Measurements from ENCODE around the gene POM121. TPM values are rescaled to one million over a fixed set of nuclear protein-coding genes. Genes with fewer than 3 reads are reported as not detected.
"Not testable (repeated sequence)": the region's sequence is repeated elsewhere in the genome, so short reads cannot be mapped to it uniquely, and the experiment has no call there.

Gene POM121
- polyA plus RNA-seq, 1 donor (not counting 4 experiments of a cell fraction or from before 2014, with no cell fraction given) = 4.0 TPM

- H3K36me3 ChIP-seq (ENCODE audit: control insufficient read depth in 2 of 2, extremely low read depth in 1 of 2, insufficient read depth in 2 of 2, low read length in 2 of 2); H4K20me1 ChIP-seq (ENCODE audit: control insufficient read depth, extremely low read depth, insufficient read depth, low read length); H3K4me2 ChIP-seq (ENCODE audit: control insufficient read depth, extremely low read depth, insufficient read depth, low read depth, low read length); H3K4me3 ChIP-seq (ENCODE audit: control insufficient read depth in 2 of 3, extremely low read depth in 1 of 3, insufficient read depth in 2 of 3, low read depth in 1 of 3, low read length in 3 of 3); H3K27me3 ChIP-seq (ENCODE audit: control insufficient read depth, extremely low read depth, insufficient read depth, low read length); dilution Hi-C loops (cut with MboI; ENCODE audit: extremely low pct_ligation_motif_present, low sequenced_read_pairs); H3K79me2 ChIP-seq (ENCODE audit: control insufficient read depth, insufficient read depth, low read length); DNase-seq (ENCODE audit: low read depth, low spot score); H3K9me1 ChIP-seq (ENCODE audit: control insufficient read depth, extremely low read depth, insufficient read depth, low read length); FAIRE-seq; H3K9ac ChIP-seq (ENCODE audit: control insufficient read depth, extremely low read depth, insufficient read depth, low read length); H3K9me3 ChIP-seq (ENCODE audit: control insufficient read depth, low read depth, low read length); H3K27ac ChIP-seq (ENCODE audit: control insufficient read depth, insufficient read depth, low read length); H2AFZ ChIP-seq (ENCODE audit: control insufficient read depth, low read length); H3K4me1 ChIP-seq (ENCODE audit: control insufficient read depth, extremely low read depth, insufficient read depth, low read length): not testable (repeated sequence)
These were observed 51.5 kb downstream of the POM121 start for GRCh38 chr7:72976434-72976833.

- H3K4me1 ChIP-seq (ENCODE audit: control insufficient read depth, extremely low read depth, insufficient read depth, low read length); FAIRE-seq; H4K20me1 ChIP-seq (ENCODE audit: control insufficient read depth, extremely low read depth, insufficient read depth, low read length); H3K4me3 ChIP-seq (ENCODE audit: control insufficient read depth in 2 of 3, extremely low read depth in 1 of 3, insufficient read depth in 2 of 3, low read depth in 1 of 3, low read length in 3 of 3); H3K9ac ChIP-seq (ENCODE audit: control insufficient read depth, extremely low read depth, insufficient read depth, low read length); H3K36me3 ChIP-seq (ENCODE audit: control insufficient read depth in 2 of 2, extremely low read depth in 1 of 2, insufficient read depth in 2 of 2, low read length in 2 of 2); H3K27me3 ChIP-seq (ENCODE audit: control insufficient read depth, extremely low read depth, insufficient read depth, low read length); DNase-seq (ENCODE audit: low read depth, low spot score); dilution Hi-C loops (cut with MboI; ENCODE audit: extremely low pct_ligation_motif_present, low sequenced_read_pairs); H2AFZ ChIP-seq (ENCODE audit: control insufficient read depth, low read length); H3K9me3 ChIP-seq (ENCODE audit: control insufficient read depth, low read depth, low read length); H3K79me2 ChIP-seq (ENCODE audit: control insufficient read depth, insufficient read depth, low read length); H3K9me1 ChIP-seq (ENCODE audit: control insufficient read depth, extremely low read depth, insufficient read depth, low read length); H3K4me2 ChIP-seq (ENCODE audit: control insufficient read depth, extremely low read depth, insufficient read depth, low read depth, low read length); H3K27ac ChIP-seq (ENCODE audit: control insufficient read depth, insufficient read depth, low read length): not testable (repeated sequence)
These were observed 55.5 kb downstream of the POM121 start for GRCh38 chr7:72980382-72980781.

GRCh38 chr7:72982084-72982483, 57.2 kb downstream of the POM121 start:
- DNase-seq (ENCODE audit: low read depth, low spot score); H3K36me3 ChIP-seq (ENCODE audit: control insufficient read depth in 2 of 2, extremely low read depth in 1 of 2, insufficient read depth in 2 of 2, low read length in 2 of 2); H3K79me2 ChIP-seq (ENCODE audit: control insufficient read depth, insufficient read depth, low read length); dilution Hi-C loops (cut with MboI; ENCODE audit: extremely low pct_ligation_motif_present, low sequenced_read_pairs); H3K4me1 ChIP-seq (ENCODE audit: control insufficient read depth, extremely low read depth, insufficient read depth, low read length); H3K9me1 ChIP-seq (ENCODE audit: control insufficient read depth, extremely low read depth, insufficient read depth, low read length); H3K9ac ChIP-seq (ENCODE audit: control insufficient read depth, extremely low read depth, insufficient read depth, low read length); FAIRE-seq; H2AFZ ChIP-seq (ENCODE audit: control insufficient read depth, low read length); H3K27me3 ChIP-seq (ENCODE audit: control insufficient read depth, extremely low read depth, insufficient read depth, low read length); H3K4me3 ChIP-seq (ENCODE audit: control insufficient read depth in 2 of 3, extremely low read depth in 1 of 3, insufficient read depth in 2 of 3, low read depth in 1 of 3, low read length in 3 of 3); H3K9me3 ChIP-seq (ENCODE audit: control insufficient read depth, low read depth, low read length); H3K27ac ChIP-seq (ENCODE audit: control insufficient read depth, insufficient read depth, low read length); H3K4me2 ChIP-seq (ENCODE audit: control insufficient read depth, extremely low read depth, insufficient read depth, low read depth, low read length); H4K20me1 ChIP-seq (ENCODE audit: control insufficient read depth, extremely low read depth, insufficient read depth, low read length): not testable (repeated sequence)

DNA sequence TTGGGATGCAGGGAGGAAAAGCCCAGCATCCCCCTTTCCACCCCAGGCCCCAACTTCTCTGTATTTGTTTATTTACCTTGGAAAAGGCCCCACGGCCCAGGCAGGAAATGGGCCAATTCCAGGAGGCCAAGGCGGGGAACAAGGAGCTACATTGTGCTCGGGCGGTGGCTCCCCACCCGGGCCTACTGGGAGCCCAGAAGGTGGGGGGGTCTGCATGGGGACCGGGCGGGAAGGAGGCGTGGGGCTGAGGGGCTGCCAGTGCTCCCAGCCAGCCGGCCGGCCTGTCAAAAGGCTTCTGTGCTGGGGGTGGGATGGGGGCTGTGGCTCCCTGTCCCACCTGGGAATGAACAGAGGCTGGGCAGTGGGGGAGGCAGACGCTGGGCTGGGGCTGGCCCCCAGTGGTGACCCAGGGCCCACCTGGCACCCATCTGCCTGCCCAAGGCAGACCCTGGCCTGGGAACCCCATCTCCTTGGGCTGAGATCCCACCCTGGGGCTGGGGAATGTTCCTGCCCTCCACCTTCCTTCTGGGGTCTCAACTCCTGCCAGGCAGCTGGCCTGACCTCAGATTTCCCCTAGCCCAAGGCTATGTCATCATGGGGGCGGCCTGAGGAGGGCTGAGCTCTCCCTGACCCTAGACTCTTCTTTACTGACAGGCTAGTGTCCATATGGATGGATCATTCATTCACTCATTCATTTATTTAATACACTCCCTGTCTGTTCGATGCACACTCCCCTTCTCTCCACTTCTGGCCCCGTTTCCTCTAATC, 65.4 kb downstream of the POM121 start:
- H2AFZ ChIP-seq (ENCODE audit: control insufficient read depth, low read length); H3K27me3 ChIP-seq (ENCODE audit: control insufficient read depth, extremely low read depth, insufficient read depth, low read length); H3K27ac ChIP-seq (ENCODE audit: control insufficient read depth, insufficient read depth, low read length); FAIRE-seq; dilution Hi-C loops (cut with MboI; ENCODE audit: extremely low pct_ligation_motif_present, low sequenced_read_pairs); H4K20me1 ChIP-seq (ENCODE audit: control insufficient read depth, extremely low read depth, insufficient read depth, low read length); H3K4me2 ChIP-seq (ENCODE audit: control insufficient read depth, extremely low read depth, insufficient read depth, low read depth, low read length); H3K9ac ChIP-seq (ENCODE audit: control insufficient read depth, extremely low read depth, insufficient read depth, low read length); H3K9me1 ChIP-seq (ENCODE audit: control insufficient read depth, extremely low read depth, insufficient read depth, low read length); H3K4me1 ChIP-seq (ENCODE audit: control insufficient read depth, extremely low read depth, insufficient read depth, low read length); DNase-seq (ENCODE audit: low read depth, low spot score); H3K79me2 ChIP-seq (ENCODE audit: control insufficient read depth, insufficient read depth, low read length); H3K4me3 ChIP-seq (ENCODE audit: control insufficient read depth in 2 of 3, extremely low read depth in 1 of 3, insufficient read depth in 2 of 3, low read depth in 1 of 3, low read length in 3 of 3); H3K9me3 ChIP-seq (ENCODE audit: control insufficient read depth, low read depth, low read length); H3K36me3 ChIP-seq (ENCODE audit: control insufficient read depth in 2 of 2, extremely low read depth in 1 of 2, insufficient read depth in 2 of 2, low read length in 2 of 2): not testable (repeated sequence)

DNA sequence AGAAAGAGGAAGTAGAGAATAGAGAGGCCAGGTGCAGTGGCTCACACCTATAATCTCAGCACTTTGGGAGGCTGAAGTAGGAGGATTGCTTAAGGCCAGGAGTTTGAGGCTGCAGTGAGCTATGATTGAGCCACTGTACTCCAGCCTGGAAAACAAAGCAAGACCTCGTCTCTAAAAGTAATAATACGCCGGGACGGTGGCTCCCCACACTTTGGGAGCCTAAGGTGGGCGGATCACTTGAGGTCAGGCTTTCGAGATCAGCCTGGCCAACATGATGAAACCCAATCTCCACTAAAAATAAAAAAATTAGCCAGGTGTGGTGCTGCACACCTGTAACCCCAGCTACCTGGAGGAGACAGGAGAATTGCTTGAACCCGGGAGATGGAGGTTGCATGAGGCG, 70.6 kb downstream of the POM121 start:
- H3K27ac ChIP-seq (ENCODE audit: control insufficient read depth, insufficient read depth, low read length); H3K36me3 ChIP-seq (ENCODE audit: control insufficient read depth in 2 of 2, extremely low read depth in 1 of 2, insufficient read depth in 2 of 2, low read length in 2 of 2); H3K4me2 ChIP-seq (ENCODE audit: control insufficient read depth, extremely low read depth, insufficient read depth, low read depth, low read length); H2AFZ ChIP-seq (ENCODE audit: control insufficient read depth, low read length); H3K9me1 ChIP-seq (ENCODE audit: control insufficient read depth, extremely low read depth, insufficient read depth, low read length); H3K27me3 ChIP-seq (ENCODE audit: control insufficient read depth, extremely low read depth, insufficient read depth, low read length); H3K9ac ChIP-seq (ENCODE audit: control insufficient read depth, extremely low read depth, insufficient read depth, low read length); H4K20me1 ChIP-seq (ENCODE audit: control insufficient read depth, extremely low read depth, insufficient read depth, low read length); FAIRE-seq; H3K4me1 ChIP-seq (ENCODE audit: control insufficient read depth, extremely low read depth, insufficient read depth, low read length); H3K4me3 ChIP-seq (ENCODE audit: control insufficient read depth in 2 of 3, extremely low read depth in 1 of 3, insufficient read depth in 2 of 3, low read depth in 1 of 3, low read length in 3 of 3); DNase-seq (ENCODE audit: low read depth, low spot score); H3K79me2 ChIP-seq (ENCODE audit: control insufficient read depth, insufficient read depth, low read length); H3K9me3 ChIP-seq (ENCODE audit: control insufficient read depth, low read depth, low read length); dilution Hi-C loops (cut with MboI; ENCODE audit: extremely low pct_ligation_motif_present, low sequenced_read_pairs): not testable (repeated sequence)
